GM21515 (cell line): ENCODE data around the gene STRIP2.
A peak's percentile ranks its signal among the peaks of the same experiment; 100 is the strongest.
"Not testable (repeated sequence)": the region's sequence is repeated elsewhere in the genome, so short reads cannot be mapped to it uniquely, and the experiment has no call there.

Source experiments
- ATAC-seq: cut with Tn5 transposase; IDR thresholded peaks from one replicate; pipeline ENCODE4 v1.9.1; 2021; ENCODE audit not compliant: unreplicated experiment

Gene STRIP2

DNA sequence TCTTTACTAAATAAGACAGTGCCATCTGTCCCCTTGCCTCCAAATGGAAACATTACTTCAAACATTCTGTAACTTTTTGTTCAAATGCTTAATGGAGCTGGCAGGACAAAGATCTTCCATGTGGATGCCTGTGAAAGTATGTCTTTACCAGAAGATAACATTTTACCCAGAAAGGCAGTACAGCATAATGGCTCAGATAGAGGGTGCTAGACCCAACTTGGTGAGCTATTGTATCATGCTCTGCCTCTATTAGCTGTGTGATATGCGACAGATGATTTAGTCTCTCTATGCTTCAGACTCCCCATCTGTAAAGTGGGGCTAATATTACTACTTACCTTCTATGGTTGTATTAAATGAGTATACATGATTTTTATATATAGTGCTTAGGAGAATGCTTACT, 59.3 kb downstream of the STRIP2 start:
- ATAC-seq = no peak

DNA sequence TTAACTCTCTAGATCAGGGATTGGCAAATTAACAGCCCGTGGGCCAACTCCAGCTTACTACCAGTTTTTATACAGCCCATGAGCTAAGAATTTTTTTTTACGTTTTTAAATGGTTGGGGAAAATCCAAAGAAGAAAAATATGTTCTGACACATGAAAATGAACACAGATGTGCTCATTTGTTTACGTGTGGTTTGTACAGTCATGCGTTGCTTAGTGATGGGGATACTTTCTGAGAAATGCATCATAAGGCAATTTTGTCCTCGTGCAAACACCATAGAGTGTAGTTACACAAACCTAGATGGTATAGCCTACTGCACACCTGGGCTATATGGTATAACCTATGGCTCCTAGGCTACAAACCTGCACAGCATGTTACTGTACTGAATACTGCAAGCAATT, 59.8 kb downstream of the STRIP2 start:
- peak; percentile 71 for ATAC-seq

DNA sequence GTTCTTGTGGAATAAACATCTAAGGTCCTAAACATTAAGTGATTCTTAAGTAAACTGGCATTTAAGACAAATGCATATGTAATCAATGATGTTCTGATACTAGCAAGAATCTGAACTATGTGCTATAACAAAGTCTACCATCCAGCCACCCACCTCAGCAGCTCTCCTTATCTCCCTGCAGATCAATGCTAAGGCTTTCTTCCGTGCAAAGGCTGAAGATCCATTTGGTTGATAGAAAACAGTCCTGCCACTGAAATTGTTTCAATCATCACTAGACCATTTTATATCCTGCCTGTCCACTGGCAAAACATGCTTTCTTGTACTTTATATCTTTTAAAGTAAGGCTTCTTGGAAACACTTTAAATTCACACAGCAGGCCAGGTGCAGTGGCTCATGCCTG, 61.8 kb downstream of the STRIP2 start:
- no peak for ATAC-seq

DNA sequence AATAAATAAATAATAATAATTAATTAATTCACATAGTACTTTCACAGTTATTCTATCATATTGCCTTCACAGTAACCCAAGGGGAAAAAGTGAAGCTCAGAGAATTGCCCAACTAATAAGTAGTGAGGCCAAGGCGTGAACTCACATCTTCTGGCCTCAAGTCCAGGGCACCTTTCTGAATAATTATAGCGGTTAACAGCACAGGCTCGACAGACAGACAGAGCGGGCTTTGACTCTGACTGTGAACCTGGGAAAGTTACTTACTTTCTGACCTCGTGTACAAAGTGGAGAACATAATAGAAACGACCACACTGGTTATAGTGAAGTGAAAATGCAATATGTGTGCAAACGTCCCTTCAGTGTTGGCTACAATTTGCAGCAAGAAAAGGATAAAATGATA, 62.4 kb downstream of the STRIP2 start:
- no peak for ATAC-seq

DNA sequence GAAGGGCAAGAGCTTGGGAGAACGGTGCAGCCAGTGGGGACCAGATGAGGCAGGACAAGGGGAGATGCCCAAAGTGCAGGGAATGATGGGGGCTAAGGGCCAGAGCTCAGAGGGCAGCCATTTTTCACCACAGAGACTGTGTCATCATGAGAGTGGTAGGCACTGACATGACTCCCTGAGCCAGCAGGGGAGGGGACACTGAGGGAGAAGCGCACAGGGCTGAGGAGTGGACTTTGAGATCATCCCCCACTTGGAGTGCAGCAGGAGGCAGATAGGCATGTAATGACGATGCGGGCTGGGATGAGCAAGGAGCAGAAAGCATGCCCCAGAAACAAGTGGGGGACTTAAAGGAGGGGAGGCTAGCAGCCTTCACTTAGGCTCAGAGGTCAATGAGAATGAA, 62.9 kb downstream of the STRIP2 start:
- no peak for ATAC-seq

DNA sequence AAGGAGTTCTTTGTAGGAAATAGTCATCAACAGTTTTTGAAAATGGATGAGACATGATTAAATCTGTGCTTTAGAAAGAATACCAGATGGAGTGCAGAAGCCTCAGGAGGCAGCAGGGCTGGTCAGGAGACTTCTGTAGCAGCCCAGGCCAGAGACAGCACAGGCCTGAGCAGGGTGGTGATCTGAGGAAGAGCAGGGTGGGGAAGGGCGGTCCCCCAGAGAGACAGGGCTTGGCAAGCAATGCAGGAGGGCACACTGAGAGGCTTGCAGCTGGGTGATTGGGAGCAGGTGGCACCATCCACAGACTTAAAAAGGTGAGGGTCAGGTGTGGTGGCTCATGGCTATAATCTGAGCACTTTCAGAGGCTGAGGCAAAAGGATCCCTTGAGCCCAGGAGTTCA, 63.8 kb downstream of the STRIP2 start:
- ATAC-seq = no peak

DNA sequence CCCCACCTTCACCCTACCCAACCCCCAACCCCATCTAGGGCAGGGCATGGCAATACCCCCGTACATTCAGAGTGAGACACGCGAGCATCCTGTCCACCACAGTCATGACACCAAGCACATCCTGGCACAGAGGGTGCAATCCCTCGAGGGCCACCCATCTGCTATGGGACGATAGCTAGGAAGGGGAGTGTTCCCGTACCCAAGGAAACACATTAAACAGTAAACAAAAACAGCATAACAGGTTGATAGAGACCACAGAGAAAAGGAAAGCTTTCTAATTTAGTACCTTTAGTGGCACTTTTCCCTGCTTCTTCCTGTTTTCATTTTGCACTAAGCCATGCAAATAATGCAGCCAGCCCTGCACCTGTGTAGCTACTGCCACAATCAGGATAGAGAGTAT, 65.8 kb downstream of the STRIP2 start:
- ATAC-seq = no peak

DNA sequence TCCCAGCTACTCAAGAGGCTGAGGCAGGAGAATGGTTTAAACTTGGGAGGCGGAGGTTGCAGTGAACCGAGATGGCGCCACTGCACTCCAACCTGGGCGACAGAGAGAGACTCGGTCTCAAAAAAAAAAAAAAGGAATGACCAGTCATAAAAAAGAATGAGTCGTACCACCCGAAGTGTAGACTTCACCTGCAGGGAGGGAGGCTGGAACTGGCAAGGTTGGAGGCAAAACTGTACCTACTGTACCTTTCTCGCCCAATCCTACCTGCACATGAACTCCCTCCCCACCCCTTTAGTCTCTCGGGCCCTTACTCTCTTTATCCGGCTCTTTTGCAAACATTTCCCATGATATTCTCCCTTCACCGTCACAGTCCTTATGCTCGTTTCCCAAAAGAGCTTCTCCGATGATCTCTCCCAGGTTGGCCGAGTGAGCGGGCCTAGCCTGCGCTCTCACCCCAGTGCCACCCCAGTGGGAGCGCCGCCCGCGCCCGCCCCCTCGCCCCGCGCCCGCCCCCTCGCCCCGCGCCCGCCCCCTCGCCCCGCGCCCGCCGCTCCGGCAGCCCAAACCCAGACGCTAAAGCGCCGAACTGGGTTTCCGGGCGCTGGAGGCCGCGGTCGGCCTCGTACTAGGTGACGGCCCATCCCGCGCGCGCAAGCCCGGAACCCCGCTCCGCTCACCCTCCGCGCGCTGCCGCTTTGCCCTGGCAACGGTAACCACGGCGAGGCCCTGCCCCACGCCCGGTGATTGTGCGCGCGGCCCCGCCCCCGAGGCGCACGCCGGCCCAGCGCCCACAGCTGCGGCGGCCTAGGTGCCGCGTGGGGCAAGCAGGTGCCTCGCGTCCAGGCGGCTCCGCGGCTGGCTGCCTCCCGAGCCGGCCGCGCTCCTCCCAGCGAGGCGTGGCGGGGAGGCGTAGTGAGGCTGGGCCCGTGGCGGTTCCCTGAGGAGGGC, 67.8 kb downstream of the STRIP2 start, which contains the start of gene SMKR1:
TSS of gene SMKR1 (plus strand) at position 772 of the 948 bp plus-strand sequence. CDS start 294 bp downstream, outside the sequence.
- ATAC-seq = peak; percentile 91

DNA sequence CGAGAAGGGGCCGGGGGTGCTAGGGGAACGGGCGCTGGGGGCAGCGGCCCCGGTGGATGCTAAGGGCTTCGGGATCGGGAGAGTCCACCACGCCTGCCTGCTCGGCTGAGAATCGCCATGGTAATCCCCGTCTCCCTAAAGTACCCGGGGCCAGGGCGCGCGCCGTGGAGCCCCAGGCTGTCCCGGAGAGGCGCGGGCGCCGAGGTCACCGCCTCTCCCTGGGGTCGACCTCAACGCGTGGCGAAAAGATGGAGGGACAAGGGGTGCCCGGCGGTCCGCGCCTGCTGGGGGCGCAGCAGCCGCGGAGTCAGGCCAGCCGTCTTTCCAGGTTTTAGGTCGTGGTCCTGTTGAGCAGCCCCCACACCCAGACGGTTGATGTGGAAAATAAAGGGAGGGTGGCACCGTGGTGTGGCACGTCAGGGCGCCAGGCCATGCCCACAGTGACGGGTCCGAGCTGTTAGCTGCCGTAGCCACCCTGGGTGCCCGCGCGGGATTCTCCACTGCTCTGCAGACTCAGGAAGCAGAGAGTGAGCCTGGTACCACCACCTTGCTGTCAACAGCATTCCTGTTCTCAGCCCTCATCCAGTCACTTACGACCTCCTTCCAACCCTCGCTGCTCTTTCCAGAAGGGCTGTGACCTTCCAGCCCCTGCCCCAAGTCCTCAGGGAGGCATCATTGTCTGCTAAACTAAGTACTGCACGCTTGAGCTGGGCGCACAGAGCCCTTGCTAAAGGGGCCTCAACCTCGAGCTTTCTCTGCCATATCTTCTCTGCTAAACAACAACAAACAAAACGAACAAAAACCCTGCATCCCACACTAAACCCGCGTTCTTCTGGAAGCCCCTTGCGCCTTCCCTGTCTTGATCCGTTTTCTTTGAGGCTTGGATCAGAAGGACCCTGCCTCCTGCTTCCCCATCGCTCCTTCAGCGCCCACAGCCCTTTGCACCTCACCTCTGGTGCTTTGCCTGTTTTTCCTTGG, 68.8 kb downstream of the STRIP2 start:
- ATAC-seq = peak; percentile 4

DNA sequence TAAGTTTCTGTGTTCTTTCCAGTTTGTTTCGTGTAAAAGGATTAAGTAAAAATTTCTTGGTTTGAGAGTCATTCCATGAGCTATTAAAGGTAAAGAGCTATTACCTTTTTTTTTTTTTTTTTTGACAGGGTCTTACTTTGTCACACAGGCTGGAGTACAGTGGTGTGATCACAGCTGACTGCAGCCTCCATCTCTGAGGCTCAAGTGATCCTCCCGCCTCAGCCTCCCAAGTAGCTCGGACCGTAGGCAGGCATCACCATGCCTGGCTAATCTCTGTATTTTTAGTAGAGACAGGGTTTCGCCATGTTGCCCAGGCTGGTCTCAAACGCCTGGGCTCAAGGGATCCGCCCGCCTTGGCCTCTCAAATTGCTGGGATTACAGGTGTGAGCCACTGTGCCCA, 69.5 kb downstream of the STRIP2 start:
- no peak for ATAC-seq

DNA sequence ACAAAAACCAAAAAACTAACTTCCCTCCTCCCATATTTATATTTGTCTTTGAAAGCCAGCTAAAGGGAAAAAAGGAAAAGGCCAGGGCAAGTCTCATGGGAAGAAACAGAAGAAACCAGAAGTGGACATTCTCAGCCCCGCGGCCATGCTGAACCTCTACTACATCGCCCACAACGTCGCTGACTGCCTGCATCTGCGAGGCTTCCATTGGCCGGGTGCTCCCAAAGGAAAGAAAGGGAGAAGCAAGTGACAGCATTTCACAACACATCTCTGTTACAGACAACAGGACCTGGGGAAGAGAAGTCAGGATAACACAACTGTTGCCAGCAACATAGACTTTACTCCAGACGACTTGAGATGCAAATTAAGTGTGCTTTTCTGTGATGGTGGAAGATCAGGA, 78.0 kb downstream of the STRIP2 start:
- no peak for ATAC-seq

DNA sequence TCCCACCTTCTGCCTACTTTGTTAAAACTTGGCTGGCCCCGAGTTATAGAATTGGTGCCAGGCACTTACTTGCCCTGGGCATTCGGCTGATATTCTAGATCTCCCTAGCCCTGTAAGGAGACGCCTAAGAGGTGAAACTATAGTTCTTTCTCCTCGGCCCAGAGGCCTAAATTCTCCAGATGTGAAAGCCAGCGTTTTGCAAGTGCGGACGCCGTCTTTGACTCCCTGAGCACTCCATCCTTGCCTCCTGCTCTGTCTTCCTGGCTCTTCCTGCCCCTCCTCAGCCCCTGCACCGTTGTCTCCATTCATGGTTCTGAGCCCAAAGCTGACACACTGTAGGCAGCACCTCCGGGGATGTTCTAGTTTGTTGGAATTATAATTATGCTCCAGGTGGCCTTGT, 79.3 kb downstream of the STRIP2 start:
- no peak for ATAC-seq

DNA sequence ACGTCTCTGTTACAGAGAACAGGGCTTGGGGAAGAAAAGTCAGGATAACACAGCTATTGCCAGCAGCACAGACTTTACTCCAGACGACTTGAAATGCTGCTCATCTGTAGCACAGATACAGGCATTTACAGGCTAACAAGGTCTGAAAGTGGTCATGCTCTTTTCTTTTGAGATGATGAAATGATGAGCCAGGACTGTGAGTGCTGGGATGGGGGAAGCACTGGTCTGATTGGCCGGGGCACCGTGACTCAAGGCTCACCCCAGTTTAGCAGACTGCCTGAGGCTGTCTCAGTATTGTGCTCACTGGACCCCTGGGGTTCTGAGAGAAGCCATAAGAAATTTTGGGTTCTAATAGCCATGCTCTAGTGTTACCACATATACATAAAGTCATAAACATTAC, 80.5 kb downstream of the STRIP2 start:
- no peak for ATAC-seq

DNA sequence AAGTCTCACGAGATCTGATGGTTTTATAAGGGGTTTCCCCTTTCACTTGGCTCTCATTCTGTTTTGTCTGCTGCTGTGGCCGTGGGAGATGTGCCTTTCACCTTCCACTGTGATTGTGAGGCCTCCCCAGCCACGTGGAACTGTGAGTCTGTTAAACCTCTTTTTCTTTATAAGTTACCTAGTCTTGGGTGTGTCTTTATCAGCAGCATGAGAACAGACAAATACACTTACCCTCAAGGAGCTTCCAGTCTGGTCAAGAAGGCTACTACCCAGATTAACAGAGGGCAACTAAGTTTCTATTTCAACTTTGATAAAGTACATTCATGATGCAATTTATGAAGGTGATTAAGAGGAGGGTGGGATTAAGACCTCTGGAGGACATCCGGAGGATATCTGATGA, 81.1 kb downstream of the STRIP2 start:
- no peak for ATAC-seq

DNA sequence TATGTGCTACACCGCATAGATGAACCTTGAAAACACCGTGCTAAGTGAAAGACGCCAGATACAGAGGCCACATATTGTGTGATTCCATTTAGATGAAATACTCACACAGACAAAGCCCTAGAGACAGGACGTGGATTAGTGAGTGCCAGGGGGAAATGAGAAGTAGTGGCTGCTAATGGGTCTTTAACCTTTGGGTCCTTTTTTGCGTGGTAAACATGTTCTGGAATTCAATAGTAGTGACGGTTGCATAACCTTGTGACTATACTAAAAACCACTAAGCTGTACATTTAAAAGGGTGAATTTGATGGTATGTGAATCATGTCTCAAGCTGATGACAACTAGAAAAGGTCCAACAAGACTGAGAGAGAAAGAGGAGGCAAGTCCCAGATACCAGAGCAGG, 83.7 kb downstream of the STRIP2 start:
- no peak for ATAC-seq

DNA sequence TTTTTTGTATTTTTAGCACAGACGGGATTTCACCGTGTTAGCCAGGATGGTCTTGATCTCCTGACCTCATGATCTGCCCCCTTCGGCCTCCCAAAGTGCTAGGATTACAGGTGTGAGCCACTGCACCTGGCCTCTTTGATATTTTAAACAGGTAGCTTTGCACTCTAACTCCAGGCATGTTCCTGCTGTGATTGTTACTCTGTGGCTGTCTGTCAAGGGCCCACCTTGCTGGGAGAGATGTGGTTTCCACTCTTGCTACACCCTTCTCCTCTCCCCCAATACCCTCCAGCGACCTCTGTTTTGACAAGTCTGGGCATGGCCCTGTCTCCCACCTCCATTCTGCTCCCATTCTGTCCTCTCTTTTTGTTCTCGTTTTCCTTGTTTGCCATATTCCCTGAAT, 85.2 kb downstream of the STRIP2 start:
- ATAC-seq = no peak

DNA sequence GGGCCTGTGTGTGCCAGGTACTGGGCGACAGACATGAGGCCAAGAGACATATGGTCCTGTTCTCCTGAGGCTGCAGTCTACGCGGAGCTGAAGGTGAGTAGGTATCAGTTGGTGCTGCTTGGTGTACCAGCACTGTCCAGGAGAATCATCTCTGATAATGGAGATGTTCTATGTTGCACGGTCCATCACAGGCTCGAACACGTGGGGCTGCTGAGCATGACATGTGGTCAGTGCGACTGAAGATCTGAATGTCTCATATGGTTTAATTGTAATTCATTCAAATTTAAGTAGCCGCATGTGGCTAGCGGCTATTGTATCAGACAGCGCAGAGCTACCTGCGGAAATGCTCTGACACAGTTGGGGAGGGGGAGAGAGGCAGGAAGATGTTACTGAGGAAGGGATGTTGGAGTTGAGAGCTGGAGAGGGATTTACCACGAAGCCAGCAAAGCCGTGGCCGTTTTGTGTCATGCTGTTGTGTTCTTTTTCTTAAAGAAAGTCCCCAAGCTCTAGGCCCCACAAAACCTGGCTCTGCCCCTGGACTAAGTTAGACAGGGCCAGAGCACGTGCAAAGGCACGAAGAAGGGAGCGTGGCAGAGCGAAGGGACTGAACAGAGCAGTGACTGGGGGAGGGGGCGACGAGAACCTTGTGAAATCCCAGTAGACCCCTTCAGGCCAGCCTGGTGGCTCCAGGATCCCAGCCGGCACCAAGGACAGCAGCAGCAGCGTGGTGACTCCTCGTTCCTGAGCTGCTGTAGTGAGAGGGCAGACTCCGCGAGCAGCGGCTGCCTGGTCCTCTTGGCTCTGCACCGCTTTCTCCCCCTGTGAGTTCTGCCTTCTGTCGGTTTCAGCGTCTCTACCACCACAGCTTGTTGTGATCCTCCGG, 88.1 kb downstream of the STRIP2 start:
- ATAC-seq = no peak

DNA sequence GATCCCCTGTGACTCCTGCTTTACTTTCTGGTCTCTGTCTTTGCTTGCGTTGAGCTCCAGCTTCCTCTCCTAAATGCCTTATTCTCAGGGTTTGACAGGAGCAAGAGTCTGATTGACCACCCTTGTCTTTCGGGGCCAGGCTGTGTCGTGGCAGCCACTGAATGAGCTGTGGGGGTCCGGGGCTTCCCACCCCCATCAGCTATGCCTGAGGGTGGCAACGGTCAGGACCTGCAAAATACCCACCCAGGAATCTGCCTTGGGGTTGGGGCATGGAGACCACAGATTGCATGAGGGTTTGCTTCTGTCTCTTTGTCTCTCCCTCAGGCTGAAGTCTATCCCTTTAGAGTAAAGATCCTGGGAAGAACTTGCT, 88.7 kb downstream of the STRIP2 start:
- no peak for ATAC-seq

DNA sequence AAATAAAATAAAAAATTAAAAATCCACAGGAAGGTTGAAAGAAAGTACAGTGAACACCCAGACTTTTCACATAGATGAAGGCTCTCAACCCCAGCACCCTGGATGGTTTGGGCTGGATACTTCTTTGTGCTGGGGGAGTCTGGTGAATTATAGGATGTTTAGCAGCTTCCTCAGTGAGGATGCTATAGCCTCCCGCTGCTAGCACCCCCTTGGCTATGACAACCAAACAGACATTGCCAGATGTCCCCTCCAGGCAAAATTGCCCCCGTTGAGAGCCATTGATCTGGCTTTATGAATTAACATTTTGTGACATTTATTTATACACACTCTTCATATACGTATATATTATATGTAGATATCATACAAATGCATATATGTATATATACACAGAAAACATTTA, 89.7 kb downstream of the STRIP2 start:
- no peak for ATAC-seq

DNA sequence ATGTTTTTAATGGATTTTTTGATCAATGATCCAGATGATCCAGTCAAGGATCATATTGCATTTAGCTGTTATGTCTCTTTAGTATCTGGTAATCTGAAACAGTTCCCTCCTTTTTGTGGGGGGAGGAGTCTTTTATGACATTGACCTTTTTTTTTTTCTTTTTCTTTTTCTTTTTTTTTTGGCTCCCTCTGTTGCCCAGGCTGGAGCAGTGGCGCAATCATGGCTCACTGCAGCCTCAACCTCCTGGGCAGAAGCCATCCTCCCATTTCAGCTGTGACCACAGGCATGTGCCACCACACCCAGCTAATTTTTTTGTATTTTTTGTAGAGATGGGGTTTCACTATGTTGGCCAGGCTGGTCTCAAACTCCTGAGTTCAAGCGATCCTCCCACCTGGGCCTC, 90.2 kb downstream of the STRIP2 start:
- not testable (repeated sequence) for ATAC-seq
